ENCODE results near the gene CACNA1I. TPM values are rescaled to one million over a fixed set of nuclear protein-coding genes. Genes with fewer than 3 reads are reported as not detected.

Gene CACNA1I
- total RNA-seq, 1 experiment from 2014 or later = 2.1 TPM

GRCh38 chr22:39722501-39722900 is 151.9 kb downstream of the CACNA1I start:
- TF ChIP-seq USF2 (CRISPR knock-in tag; IDR thresholded peaks at IDR 0.05) (no peak), ZNF219 (CRISPR knock-in tag; IDR thresholded peaks at IDR 0.05; ENCODE audit: borderline replicate concordance) (no peak), ATF2 (CRISPR knock-in tag; IDR thresholded peaks at IDR 0.05; ENCODE audit: borderline replicate concordance, low read depth) (no peak)
- H3K36me3 Mint-ChIP-seq = no peaks in the 10 kb centered on the region
- ChIA-PET POLR2A (no interaction called here), CTCF (no interaction called here)
- H3K27ac Mint-ChIP-seq = no peak overlapping the region
- H3K4me1 Mint-ChIP-seq = peaks cover 12% of the 10 kb centered on the region
- H3K27me3 Mint-ChIP-seq (ENCODE audit: low read depth) = no peaks in the 10 kb centered on the region
- H3K9me3 Mint-ChIP-seq = no peaks in the 10 kb centered on the region
- DNase-seq (ENCODE audit: low spot score) = no peak
- no peak for ATAC-seq
- no peak overlapping the region for H3K4me3 Mint-ChIP-seq

GRCh38 chr22:39723463-39723862 is 152.9 kb downstream of the CACNA1I start:
- no peak overlapping the region for H3K27ac Mint-ChIP-seq
- POLR2A ChIA-PET = no interaction called here
- H3K9me3 Mint-ChIP-seq = no peaks in the 10 kb centered on the region
- ATAC-seq = no peak
- no peak for TF ChIP-seq ERG (CRISPR knock-in tag; IDR thresholded peaks at IDR 0.05)
- TF ChIP-seq ZNF532 (CRISPR knock-in tag; IDR thresholded peaks at IDR 0.05; ENCODE audit: borderline replicate concordance) = no peak
- TF ChIP-seq RORB (CRISPR knock-in tag; IDR thresholded peaks at IDR 0.05) = no peak
- no peak for TF ChIP-seq ATF1 (CRISPR knock-in tag; IDR thresholded peaks at IDR 0.05)
- TF ChIP-seq ZNF232 (CRISPR knock-in tag; IDR thresholded peaks at IDR 0.05) = no peak
- no peak for TF ChIP-seq TEAD4 (CRISPR knock-in tag; IDR thresholded peaks at IDR 0.05)
- no peak for TF ChIP-seq PRDM15 (CRISPR knock-in tag; IDR thresholded peaks at IDR 0.05)
- no peak for TF ChIP-seq ATF6 (CRISPR knock-in tag; IDR thresholded peaks at IDR 0.05)
- no peak for TF ChIP-seq MXD4 (CRISPR knock-in tag; IDR thresholded peaks at IDR 0.05; ENCODE audit: borderline replicate concordance)
- no peak for TF ChIP-seq TCF7 (CRISPR knock-in tag; IDR thresholded peaks at IDR 0.05; ENCODE audit: low read depth)
- peaks cover 15% of the 10 kb centered on the region for H3K4me1 Mint-ChIP-seq
- no peaks in the 10 kb centered on the region for H3K36me3 Mint-ChIP-seq
- no peak overlapping the region for H3K4me3 Mint-ChIP-seq
- no peaks in the 10 kb centered on the region for H3K27me3 Mint-ChIP-seq (ENCODE audit: low read depth)
- no peak for DNase-seq (ENCODE audit: low spot score)
- CTCF ChIA-PET = no interaction called here
